Endothelial cell of umbilical vein (primary cell): ENCODE data around the gene PEX7. TPM values are rescaled to one million over a fixed set of nuclear protein-coding genes. Genes with fewer than 3 reads are reported as not detected.

ENCODE experiments used
- Bru-seq: library from RNA; stranded (reverse); fragments of 400-500 nt; gene quantifications from one replicate; lab custom pipeline; 2021; lab: Mats Ljungman, UMichigan
- BruChase-seq, 2 experiments: library from RNA; stranded (reverse); fragments of 400-500 nt; gene quantifications; one replicate each; lab custom pipeline; 2021; lab: Mats Ljungman, UMichigan
- BruUV-seq: library from RNA; stranded (reverse); fragments of 400-500 nt; replicated peaks from 2 replicates; lab custom pipeline; 2021; lab: Mats Ljungman, UMichigan
- CTCF ChIA-PET: fragments of 300-600, 350-600 bp; sonication (Branson Sonifier 250); formaldehyde crosslinking; loops from one replicate; lab custom pipeline; 2021; ENCODE audit warnings: antibody characterized with exemption, inconsistent platforms; lab: Charles Lee
- POLR2A ChIA-PET: fragments of 300-600, 350-600 bp; sonication (Branson Sonifier 250); formaldehyde crosslinking; loops from one replicate; lab custom pipeline; 2021; ENCODE audit warnings: antibody characterized with exemption, inconsistent platforms; lab: Charles Lee
- DNase-seq: peaks from one replicate; pipeline ENCODE4 v3.0.0-alpha.2; 2011; ENCODE audit warnings: low read depth, low spot score
- FAIRE-seq: peaks from 2 replicates; lab custom pipeline; 2011; peaks lifted over from hg19 to GRCh38; lab: Jason Lieb, UNC
- H2AFZ ChIP-seq: 2 replicates; pipeline ENCODE4 v1.6.0; 2012; ENCODE audit warnings: low read depth, low read length, control low read depth, inconsistent platforms
- H3K27ac ChIP-seq: 2 replicates; pipeline ENCODE4 v1.5.1; 2011; ENCODE audit warnings: low read depth, mild to moderate bottlenecking, control low read depth, low read length, moderate library complexity; ENCODE audit not compliant: insufficient read depth
- H3K27me3 ChIP-seq, 2 experiments: 2 replicates each; pipeline versions ENCODE4 v1.6.0 to v1.6.1; 2011; ENCODE audit warnings: low read length in 2 of 2, mixed read lengths in 1 of 2; ENCODE audit not compliant: control insufficient read depth in 2 of 2, insufficient read depth in 2 of 2
- H3K36me3 ChIP-seq, 2 experiments: 2 replicates in 1 of 2; 3 replicates in 1 of 2; pipeline ENCODE4 v1.5.1; 2011; ENCODE audit warnings: low read length in 2 of 2, mild to moderate bottlenecking in 1 of 2, moderate library complexity in 1 of 2; ENCODE audit not compliant: control insufficient read depth in 2 of 2, insufficient read depth in 2 of 2; ENCODE audit errors: extremely low read depth in 1 of 2
- H3K4me1 ChIP-seq: 3 replicates; pipeline ENCODE4 v1.5.1; 2011; ENCODE audit warnings: mild to moderate bottlenecking, low read length; ENCODE audit not compliant: control insufficient read depth, insufficient read depth; ENCODE audit errors: extremely low read depth
- H3K4me2 ChIP-seq: 2 replicates; pipeline ENCODE4 v1.6.1; 2011; ENCODE audit warnings: low read length, control low read depth, mixed read lengths; ENCODE audit not compliant: insufficient read depth
- H3K4me3 ChIP-seq, 3 experiments: fragments of 200-600 bp in 1 of 3; sonication (generic), shearing (Covaris generic) in 1 of 3; replicated peaks in 1 of 3; 2 replicates each; pipeline ENCODE4 v1.5.1; 2011 to 2016; ENCODE audit warnings: control low read depth in 3 of 3, low read length in 3 of 3, mild to moderate bottlenecking in 2 of 3, inconsistent platforms in 1 of 3, low read depth in 1 of 3, moderate library complexity in 1 of 3; ENCODE audit not compliant: insufficient read depth in 1 of 3
- H3K79me2 ChIP-seq: 2 replicates; pipeline ENCODE4 v1.6.0; 2012; ENCODE audit warnings: low read length, inconsistent platforms; ENCODE audit not compliant: control insufficient read depth, insufficient read depth
- H3K9ac ChIP-seq: replicated peaks from 2 replicates; pipeline ENCODE3; 2011; ENCODE audit warnings: low read length, control low read depth; ENCODE audit not compliant: insufficient read depth; ENCODE audit errors: extremely low read depth
- H3K9me1 ChIP-seq: replicated peaks from 3 replicates; pipeline ENCODE4 v1.6.0; 2011; ENCODE audit warnings: mild to moderate bottlenecking, low read length; ENCODE audit not compliant: control insufficient read depth, insufficient read depth; ENCODE audit errors: extremely low read depth
- H3K9me3 ChIP-seq: replicated peaks from 2 replicates; pipeline ENCODE4 v1.5.1; 2012; ENCODE audit warnings: low read length, inconsistent platforms; ENCODE audit not compliant: control insufficient read depth, insufficient read depth
- H4K20me1 ChIP-seq: replicated peaks from 2 replicates; pipeline ENCODE3; 2011; ENCODE audit warnings: mild to moderate bottlenecking, low read length; ENCODE audit not compliant: control insufficient read depth, insufficient read depth; ENCODE audit errors: extremely low read depth
- CTCF ChIP-seq, 2 donors: IDR thresholded peaks; 1 replicate in 1 of 2; 2 replicates in 1 of 2; pipeline ENCODE4 v1.5.1; 2011; ENCODE audit warnings: low read length in 2 of 2, mild to moderate bottlenecking in 2 of 2, moderate library complexity in 2 of 2, control low read depth in 1 of 2, inconsistent platforms in 1 of 2, low read depth in 1 of 2; ENCODE audit not compliant: insufficient read depth in 1 of 2; ENCODE audit errors: extremely low read depth in 1 of 2
- EZH2 ChIP-seq: IDR thresholded peaks from 2 replicates; pipeline ENCODE4 v1.6.1; 2012; ENCODE audit warnings: borderline replicate concordance, low read depth, mild to moderate bottlenecking, moderate library complexity, low read length, inconsistent platforms; ENCODE audit not compliant: severe bottlenecking
- FOS ChIP-seq: IDR thresholded peaks from 2 replicates; pipeline ENCODE4 v1.6.1; 2011; ENCODE audit warnings: mild to moderate bottlenecking, low read length, moderate library complexity, borderline replicate concordance; ENCODE audit not compliant: insufficient read depth
- GATA2 ChIP-seq: IDR thresholded peaks from 2 replicates; pipeline ENCODE4 v1.7.0; 2011; ENCODE audit warnings: low read depth, mild to moderate bottlenecking, moderate library complexity, mixed read lengths, low read length; ENCODE audit not compliant: insufficient read length, insufficient read depth
- JUN ChIP-seq: IDR thresholded peaks from 2 replicates; pipeline ENCODE4 v1.6.1; 2011; ENCODE audit warnings: borderline replicate concordance, low read depth; ENCODE audit not compliant: insufficient read length, insufficient read depth
- MAX ChIP-seq: IDR thresholded peaks from 2 replicates; pipeline ENCODE4 v1.6.1; 2011; ENCODE audit not compliant: insufficient read depth, insufficient read length
- MYC ChIP-seq: IDR thresholded peaks from one replicate; pipeline ENCODE4 v1.6.1; 2011; ENCODE audit warnings: mild to moderate bottlenecking, low read depth, low read length
- POLR2A ChIP-seq: IDR thresholded peaks from 2 replicates; pipeline ENCODE4 v1.6.1; 2012; ENCODE audit warnings: low read depth, mild to moderate bottlenecking, control low read depth, low read length
- POLR2AphosphoS5 ChIP-seq: IDR thresholded peaks from 2 replicates; pipeline ENCODE4 v1.6.1; 2012; ENCODE audit warnings: low read depth, mild to moderate bottlenecking, control low read depth, low read length, moderate library complexity; ENCODE audit not compliant: insufficient read depth
- dilution Hi-C: fragments of 300-500 bp; cut with MboI; formaldehyde crosslinking; loops from one replicate; pipeline ENCODE4 v1.15.0; 2019; ENCODE audit warnings: low sequenced_read_pairs; ENCODE audit not compliant: extremely low pct_ligation_motif_present
- intact Hi-C: fragments of 100-400 bp; cut with micrococcal nuclease; formaldehyde crosslinking; loops from one replicate; pipeline ENCODE4 v1.10.0; 2022
- long read RNA-seq: library from polyadenylated mRNA; stranded (forward); transcript quantifications from one replicate; pipeline ENCODE4 v2.0.0, GENCODE V29; 2021
- polyA minus RNA-seq, 3 experiments: library from RNA; depleted of rRNA, polyadenylated mRNA; stranded (reverse); fragments of >200 nt; gene quantifications; 1 replicate in 1 of 3; 2 replicates in 2 of 3; pipeline ENCODE4 v1.2.3, GENCODE V29; 2011
- polyA plus RNA-seq, 4 experiments: library from polyadenylated mRNA; depleted of rRNA in 3 of 4; stranded (reverse) in 3 of 4; unstranded in 1 of 4; fragments of >200 nt; gene quantifications; 2 replicates each; pipeline versions ENCODE4 v1.2.1 to v1.2.3, GENCODE V29; 2011 to 2012; ENCODE audit warnings: missing spikeins in 1 of 4
- total RNA-seq: library from RNA; stranded (reverse); gene quantifications from 2 replicates; pipeline ENCODE4 v1.2.3, GENCODE V29; 2021

The PEX7 gene
- total RNA-seq = 3.5 and 3.7 TPM in 2 replicates
- polyA plus RNA-seq = 4.5 and 5.7 TPM in 2 replicates
- 4.4 and 5.0 TPM in 2 replicates for polyA plus RNA-seq (2011; cell fraction: cytosol; rRNA removed)
- 2.2 and 3.9 TPM in 2 replicates for polyA plus RNA-seq (2011; cell fraction: nucleus; rRNA removed)
- polyA plus RNA-seq (2012) = 2.5 and 3.5 TPM in 2 replicates
- 1.8 and 2.4 TPM in 2 replicates for polyA minus RNA-seq
- 1.7 TPM for polyA minus RNA-seq (2011; cell fraction: cytosol; rRNA and poly(A)+ RNA removed)
- polyA minus RNA-seq (2011; cell fraction: nucleus; rRNA and poly(A)+ RNA removed) = 2.5 and 3.5 TPM in 2 replicates
- percentile 60 among the genes with signal in this experiment for Bru-seq, nascent RNA
- BruChase-seq, experiment 1, labeled RNA remaining after a 6-hour chase = percentile 39 among the genes with signal in this experiment
- BruChase-seq, experiment 2, labeled RNA remaining after a 2-hour chase = percentile 41 among the genes with signal in this experiment
- long read RNA-seq, transcript PEX7-201 (10 exons, 1,464 nt) = major isoform, 6 of 7 reads
- long read RNA-seq, partial matches to known transcripts = 0 of 7 reads
- long read RNA-seq, other reads (novel, unspliced or antisense) = 1 of 7 reads

- H3K79me2 ChIP-seq = no peaks in the 10 kb centered on the region
- H3K9ac ChIP-seq = peak within 1 kb of the TSS; percentile 71
- FAIRE-seq (peak; percentile 94), DNase-seq (peak; percentile 92)
- H2AFZ ChIP-seq = peak within 1 kb of the TSS; percentile 99
- H3K4me2 ChIP-seq = peak within 1 kb of the TSS; percentile 73
- H3K4me3 ChIP-seq = peak within 1 kb of the TSS; percentile 35 to 89 (median 65)
- intact Hi-C loops = loop anchor here (1.0 to 10.0 kb wide), 5 partner anchors 29 to 528 kb away; partner anchors contain the start of gene SLC35D3
- POLR2A ChIA-PET = no interaction called here
- H3K36me3 ChIP-seq = no peaks in the 10 kb centered on the region
- peak within 1 kb of the TSS; percentile 52 for H3K27ac ChIP-seq
- H3K9me3 ChIP-seq = no peaks in the 10 kb centered on the region
- TF ChIP-seq POLR2AphosphoS5 (peak; percentile 89), MYC (peak; percentile 2), JUN (no peak), POLR2A (peak; percentile 73), GATA2 (peak; percentile 81), EZH2 (no peak), FOS (no peak), MAX (peak; percentile 79), CTCF (IDR thresholded peaks at IDR 0.05; ENCODE audit: extremely low read depth in 1 of 2, insufficient read depth in 1 of 2, low read depth in 1 of 2, low read length in 2 of 2) (peak; percentile 67 to 86)
- H3K9me1 ChIP-seq = no peaks in the 10 kb centered on the region
- BruUV-seq = no TSS peak
- CTCF ChIA-PET = interaction anchor here (0.7 to 1.7 kb wide), 9 partner anchors 30 to 275 kb away, joined by 3 to 10 read pairs (median 4); partner anchors contain the start of gene MAP3K5
- H3K4me1 ChIP-seq = peaks cover 10% of the 10 kb centered on the region
- H4K20me1 ChIP-seq = no peaks in the 10 kb centered on the region
- no peaks in the 10 kb centered on the region for H3K27me3 ChIP-seq
- dilution Hi-C loops = no loop called here
Observed at GRCh38 chr6:136822376-136823127, at the start of gene PEX7. PEX7 (plus strand) TSS chr6:136822592; CDS start chr6:136822666, 74 bp downstream.
